ENCODE results near the gene HYDIN. TPM values are rescaled to one million over a fixed set of nuclear protein-coding genes. Genes with fewer than 3 reads are reported as not detected.
"Not testable (repeated sequence)": the region's sequence is repeated elsewhere in the genome, so short reads cannot be mapped to it uniquely, and the experiment has no call there.

The HYDIN gene
- polyA plus RNA-seq, 1 donor = 18.6 TPM

DNA sequence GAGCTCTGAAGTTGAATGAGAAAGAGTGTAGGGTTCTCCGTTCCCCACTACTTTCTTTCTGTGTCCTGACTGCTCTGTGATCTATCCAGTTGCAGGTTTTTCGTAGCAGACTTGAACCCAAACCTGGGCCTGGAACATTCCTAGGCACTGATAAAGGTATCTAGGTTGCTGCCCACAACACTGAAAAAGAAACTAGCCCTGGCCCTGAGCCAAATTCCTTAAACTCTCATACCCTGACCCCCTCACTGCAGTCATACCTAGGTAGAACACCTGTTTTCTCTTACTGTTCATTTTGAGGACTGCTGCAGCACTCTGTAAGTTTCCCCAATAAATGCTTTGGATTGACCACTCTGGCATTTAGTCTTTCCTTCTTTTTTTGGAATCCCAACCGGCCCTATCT is 5.4 kb downstream of the HYDIN start:
- DNase-seq = no peak

DNA sequence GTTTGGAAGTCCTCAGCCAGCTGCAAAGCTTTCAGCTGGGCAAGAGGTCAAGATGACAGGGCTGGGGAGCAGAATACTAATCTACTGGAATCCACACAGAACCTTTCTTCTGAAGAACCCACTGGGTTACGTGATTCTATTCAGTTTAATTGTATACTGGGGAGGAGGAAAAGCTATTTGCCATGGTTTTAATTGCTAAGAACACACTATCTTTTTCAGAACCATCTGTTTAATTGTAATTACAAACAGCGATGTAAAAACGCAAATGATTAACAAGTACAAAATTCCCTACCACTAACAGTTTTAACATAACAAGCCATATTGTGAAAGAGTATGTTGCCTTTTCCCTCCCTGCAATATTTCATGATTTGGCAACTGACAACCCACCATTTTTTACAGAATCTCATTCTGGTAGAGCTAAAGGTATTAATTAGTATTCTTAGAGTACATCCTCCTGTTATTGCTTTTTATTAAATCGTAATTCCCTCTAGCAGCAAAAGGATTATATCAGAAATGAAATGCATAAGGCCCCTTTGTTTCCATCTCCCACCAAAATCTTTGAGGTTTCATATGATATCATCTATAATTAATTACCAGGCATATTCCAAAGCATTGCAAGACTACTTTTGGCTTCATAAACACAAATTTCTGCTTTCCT is 12.1 kb downstream of the HYDIN start:
- no peak for DNase-seq

DNA sequence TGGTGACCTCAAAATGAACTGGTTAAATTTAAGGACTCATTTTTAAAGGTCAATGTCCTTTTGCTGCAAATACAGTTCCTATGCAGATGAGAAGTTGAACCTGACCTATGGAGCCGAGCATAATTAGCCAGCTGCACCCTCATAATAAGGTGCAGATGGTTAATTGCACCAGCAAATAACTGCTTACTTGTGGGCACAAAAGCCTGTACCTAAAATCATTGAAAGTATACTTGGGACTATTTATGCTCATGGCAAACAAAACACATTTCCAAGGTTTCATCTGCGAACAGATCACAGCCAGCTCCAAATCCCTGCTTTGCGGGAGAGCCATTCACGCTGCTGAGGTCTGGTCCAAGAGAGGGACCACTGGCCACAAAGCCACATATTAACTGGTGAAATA is 13.0 kb downstream of the HYDIN start:
- no peak for DNase-seq

DNA sequence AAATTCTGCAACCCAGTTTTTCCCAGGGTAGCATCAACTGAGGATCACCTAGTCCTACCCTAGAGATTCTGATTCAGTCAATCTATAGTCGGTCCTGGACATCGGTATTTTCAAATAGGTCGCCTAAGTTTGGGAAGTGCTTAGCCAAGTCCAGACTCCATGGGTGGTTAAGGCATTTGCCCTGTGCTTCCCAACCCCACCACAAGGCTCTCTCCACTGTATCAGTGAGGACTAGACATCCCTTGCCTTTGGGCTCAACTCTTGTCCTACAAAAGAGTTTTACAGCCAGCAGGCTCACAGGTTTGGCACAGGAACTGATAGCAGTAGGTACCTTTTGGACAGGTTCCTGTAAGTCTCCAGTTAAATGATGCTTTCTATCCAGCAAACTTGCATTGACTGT is 13.8 kb downstream of the HYDIN start:
- DNase-seq = no peak

DNA sequence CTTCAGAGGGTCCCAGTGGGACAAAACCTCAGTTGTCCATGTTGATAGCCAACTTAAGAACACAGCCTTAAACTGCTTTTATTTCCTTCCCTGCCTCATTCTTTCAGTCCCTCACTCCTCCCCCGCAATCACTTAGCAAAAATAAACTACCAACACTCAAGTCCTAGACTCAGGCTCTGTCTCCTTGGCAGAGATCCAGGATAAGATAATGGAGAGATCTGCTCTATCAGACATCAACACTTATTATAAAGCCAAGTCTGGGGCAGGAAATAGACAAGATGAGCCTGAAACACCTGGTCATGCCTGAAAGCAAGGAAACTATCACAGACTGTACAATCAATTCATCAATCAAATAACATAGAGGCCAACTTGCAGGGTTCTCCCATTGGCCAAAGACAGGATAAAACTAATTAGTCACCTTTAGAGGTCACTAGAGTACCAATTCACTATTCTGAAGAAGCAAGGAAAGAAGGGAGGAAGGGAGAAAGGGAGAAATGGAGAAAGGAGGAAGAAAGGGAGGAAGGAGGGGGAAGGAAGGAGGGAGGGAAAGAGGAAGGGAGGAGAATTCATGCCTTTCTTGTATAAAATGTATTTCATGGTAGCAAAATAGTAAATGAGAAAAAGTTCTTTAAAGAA is 15.7 kb downstream of the HYDIN start:
- no peak for DNase-seq

DNA sequence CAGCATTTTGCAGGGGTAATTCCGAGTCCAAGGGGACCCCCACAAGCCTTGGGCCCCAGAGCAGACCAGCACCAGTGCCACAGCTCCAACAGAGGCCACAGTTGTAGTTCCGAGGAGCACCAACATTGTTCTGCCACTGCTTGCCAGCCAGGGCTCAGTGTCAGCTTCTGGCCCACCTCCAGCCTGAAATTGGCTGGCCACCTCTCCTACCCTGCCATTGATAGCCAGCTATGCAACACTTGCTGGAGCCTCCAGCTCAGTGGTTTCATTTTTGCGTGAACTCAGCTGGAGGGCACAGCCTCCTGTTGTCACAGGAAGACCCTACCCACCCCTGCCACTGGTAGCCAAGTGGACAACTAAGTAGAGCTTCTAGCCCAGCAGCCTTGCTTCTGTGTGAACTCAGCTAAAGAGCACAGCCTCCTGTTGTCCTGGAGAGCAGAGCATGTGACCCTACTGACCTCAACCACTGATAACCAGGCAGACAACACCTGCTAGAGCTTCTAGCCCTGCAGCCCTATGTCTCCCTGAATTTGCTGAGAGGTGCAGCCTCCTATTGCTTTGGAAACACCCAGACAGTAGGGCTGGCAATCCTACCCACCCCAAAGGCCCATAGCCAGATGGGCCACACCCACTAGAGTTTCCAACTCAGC is 24.9 kb downstream of the HYDIN start:
- no peak for DNase-seq

DNA sequence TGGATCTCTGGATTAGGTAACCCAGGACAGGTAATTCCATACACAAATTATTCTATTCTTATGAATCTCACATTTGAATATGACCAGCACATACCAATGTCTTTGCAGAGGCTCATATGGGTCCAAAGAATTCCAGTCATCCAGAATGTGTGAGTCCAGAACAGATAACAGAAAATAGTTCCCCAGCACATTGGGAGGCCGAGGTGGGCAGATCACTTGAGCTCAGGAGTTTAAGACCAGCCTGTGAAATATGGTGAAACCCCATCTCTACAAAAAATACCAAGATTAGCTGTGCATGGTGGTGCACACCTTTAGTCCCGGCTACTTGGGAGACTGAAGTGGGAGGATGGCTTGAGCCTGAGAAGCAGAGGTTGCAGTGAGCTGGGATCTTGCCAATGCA is 26.9 kb downstream of the HYDIN start:
- no peak for DNase-seq

DNA sequence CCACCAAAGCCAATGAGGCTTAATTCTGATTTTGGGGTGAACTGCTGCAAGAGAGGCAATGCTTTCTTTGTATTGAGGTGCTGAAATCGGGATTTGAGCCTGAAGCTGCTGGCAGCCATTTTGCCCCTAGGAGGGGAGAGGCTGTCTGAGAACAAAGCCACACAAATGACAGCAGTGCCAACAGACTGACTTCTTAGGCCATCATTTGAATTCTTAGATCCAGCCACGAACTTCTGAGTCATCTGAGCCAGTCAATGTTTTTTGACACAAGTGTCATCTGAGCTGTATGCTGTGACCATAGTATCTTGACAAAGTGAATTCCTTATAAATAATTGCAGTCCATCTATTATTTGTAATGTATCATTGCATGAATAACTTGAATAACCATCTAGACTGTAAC is 29.0 kb downstream of the HYDIN start:
- no peak for DNase-seq

DNA sequence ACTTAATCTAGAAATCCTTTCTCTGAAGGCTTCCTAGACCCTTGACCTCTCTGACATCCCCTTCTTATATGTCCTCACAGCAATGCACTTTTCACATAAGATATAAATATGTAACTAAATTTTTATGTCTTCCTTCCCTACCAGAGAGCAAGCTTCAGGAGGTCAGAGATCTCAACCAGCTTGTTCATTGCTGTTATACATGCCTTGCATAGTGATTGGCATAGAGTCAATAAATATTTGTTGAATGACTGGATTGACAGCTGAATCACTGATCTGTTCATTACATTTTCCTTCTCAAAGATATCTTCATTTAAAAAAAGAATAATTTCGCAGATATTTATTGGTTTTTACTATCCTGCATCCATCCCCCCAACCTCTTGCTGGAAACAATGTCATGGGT is 29.5 kb downstream of the HYDIN start:
- no peak for DNase-seq

DNA sequence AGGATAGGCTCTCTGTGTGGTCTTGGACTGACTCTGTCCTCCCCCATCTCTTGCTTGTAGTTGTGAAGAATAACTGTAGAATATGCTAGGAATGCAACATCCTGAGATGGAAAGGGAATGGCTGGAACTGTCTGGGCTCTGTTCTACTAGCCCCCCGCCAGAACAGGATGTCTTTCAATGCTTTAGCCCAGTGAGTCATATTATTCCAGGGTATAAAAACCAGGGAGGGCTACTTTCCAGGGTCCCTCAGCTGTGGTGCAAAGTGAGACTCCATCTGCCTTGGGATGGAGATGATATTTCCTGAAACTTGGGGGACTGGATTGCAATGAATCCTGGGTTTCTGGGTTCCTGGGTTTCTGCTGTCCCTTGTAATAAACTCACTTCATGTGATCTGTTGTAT is 32.1 kb downstream of the HYDIN start:
- no peak for DNase-seq

DNA sequence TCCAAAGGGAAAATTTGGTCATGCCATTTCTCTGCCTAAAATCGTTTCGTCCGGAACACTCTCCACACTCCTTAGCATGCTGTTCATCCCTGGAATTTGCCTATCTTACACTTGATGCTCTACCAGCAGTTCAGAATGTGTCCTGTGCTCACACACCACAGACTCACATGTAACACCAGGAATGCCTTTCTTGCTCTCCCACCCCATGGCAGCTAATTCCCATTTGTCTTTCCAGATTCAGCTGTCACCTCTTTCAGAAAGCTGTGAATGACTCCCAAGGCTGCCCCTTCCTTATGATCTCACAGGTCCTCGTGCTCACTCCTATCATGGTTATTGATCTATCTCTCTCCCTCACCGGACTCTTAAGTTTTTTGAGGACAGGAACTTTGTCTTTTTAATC is 38.1 kb downstream of the HYDIN start:
- DNase-seq = no peak

DNA sequence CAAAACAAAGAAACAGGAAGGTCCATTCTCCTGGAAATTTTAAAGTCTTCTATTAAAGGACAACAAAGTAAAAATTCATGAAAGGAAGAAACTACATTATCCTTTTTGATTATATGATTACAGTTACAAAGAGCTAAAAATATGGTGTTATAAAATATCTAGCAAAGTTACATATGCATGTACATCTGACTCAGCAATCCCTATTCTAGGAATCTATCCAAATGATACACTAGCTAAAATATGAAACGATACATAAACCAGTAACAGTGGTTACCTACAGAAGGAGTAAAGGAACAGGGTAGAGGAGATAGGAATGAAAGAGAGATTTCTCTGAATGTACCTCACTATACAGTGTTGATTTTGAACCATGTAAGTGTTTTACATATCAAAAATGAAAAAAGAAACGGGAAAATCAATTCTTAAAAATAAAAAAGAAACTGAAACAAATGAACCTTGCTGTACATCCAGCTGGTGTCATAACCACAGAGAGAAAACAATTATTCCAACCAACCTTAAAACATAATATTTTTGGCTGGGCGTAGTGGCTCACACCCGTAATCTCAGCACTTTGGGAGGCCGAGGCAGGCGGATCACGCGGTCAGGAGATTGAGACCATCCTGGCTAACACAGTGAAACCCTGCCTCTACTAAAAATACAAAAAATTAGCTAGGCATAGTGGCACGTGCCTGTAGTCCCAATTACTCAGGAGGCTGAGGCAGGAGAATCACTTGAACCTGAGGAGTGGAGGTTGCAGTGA is 41.4 kb downstream of the HYDIN start:
- no peak for DNase-seq

DNA sequence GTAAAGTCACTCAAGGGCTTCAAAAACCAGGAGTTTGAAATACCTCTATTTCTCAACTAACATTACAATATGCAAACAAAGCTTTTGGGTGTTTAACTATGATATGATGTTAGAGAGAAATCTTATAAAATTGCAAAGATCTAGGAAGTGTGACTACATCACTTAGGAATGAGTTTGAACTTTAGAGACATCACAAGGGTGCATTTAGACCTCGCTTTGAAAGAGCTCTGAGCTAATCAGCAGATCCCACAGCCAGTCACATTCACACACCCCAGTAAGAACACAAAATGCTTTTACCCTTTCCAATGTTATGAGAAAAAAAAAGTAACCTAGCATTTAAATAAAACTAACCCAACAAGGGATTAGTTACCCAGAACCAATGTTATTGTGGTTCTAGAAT is 45.2 kb downstream of the HYDIN start:
- DNase-seq = no peak

DNA sequence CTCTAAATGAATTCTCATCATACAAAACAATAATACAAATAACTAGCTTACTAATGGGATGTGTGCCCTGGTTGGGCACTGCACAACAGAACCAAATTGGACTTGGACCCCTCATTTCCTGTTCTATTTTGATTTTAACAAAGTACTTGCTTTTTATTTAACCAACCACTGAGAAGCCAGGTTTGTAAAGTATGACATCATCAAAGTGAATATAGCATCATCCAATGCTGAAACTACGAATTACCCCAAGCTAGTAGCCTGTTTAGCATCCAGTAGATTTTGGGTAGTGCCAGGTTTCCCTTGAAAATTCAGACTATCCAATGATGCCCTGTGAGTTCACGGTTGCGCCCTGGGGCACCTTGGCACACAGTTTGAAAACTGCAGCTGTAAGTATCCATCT is 51.0 kb downstream of the HYDIN start:
- no peak for DNase-seq

DNA sequence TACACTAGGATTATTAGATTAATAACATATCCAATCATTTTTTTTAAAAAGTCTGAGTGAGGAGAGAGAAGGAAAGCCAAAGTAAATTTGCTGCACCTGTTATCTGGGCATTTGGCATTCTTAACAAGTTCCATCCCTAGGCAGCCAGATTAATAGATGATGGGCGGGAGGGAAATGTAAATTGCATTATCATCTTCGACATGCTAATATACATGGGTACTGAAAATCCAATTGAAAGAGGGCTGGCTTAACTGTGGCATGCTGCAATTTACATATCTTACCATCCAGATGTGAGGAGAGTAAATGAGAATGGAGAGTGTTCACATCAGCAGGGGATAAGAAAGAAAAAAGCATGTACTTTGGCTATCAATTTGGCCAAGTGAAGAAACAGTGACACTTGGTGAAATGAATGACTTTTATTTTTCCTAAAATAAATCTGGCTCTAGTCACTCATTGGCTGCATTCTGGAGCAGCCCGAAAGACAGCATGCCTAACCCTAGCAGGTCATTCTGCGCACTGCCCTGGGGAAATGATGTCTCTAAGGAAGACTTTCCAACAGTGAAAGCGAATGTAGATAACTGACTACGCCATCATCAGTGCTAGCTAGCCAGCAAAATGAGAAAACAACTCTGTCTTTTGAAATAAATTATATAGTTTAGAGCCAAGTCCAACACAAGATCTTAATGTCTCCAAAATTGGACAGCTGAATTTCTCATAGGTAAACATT is 57.9 kb downstream of the HYDIN start:
- no peak for DNase-seq

DNA sequence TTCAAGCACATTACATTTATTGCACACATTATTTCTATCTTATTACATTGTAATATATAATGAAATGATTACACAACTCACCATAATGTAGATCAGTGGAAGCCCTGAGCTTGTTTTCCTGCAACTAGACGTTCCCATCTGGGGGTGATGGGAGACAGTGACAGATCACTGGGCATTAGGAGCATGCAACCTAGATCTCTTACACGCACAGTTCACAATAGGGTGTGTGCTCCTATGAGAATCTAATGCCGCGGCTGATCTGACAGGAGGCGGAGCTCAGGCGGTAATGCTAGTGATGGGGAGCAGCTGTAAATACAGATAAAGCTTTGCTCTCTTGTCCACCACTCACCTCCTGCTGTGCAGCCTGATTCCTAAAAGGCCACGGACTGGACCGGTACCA is 69.5 kb downstream of the HYDIN start:
- not testable (repeated sequence) for DNase-seq

DNA sequence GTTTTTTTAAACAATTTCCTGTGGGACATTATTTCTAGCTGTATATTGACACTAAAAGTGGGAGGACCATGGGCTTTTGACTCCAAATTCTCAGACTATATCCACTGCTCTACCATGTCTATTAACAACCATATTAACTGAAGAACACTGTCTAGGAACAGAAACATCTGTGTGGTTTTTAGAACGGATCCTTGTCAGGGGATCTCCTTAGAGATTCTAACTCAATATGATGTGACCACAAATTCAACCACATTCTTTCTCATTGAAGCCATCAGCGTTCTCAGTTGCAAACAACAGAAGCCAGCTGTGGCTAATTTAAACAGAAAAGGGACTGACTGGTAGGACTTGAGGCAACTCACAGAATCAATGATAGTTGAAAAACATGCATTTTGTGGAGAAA is 73.2 kb downstream of the HYDIN start:
- DNase-seq = not testable (repeated sequence)

DNA sequence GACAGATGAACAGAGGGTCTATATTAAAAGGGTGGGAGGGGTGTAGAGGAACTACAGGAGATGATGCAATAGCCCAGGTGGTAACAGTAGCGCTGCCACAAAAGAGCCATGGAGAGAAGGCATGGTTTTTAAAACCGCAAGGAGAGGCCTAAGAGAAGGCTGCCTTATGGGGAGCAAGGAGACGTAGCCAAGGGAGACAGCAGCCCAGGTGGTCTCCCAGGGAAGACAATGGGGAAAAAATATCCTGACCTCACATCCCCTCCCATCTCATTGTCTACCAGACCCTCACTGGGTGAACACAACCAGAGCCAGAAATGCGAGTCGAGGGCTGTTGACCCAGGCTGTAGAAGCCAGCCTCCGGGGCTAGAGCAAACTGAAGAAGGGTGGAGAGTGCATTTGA is 77.2 kb downstream of the HYDIN start:
- DNase-seq = not testable (repeated sequence)

DNA sequence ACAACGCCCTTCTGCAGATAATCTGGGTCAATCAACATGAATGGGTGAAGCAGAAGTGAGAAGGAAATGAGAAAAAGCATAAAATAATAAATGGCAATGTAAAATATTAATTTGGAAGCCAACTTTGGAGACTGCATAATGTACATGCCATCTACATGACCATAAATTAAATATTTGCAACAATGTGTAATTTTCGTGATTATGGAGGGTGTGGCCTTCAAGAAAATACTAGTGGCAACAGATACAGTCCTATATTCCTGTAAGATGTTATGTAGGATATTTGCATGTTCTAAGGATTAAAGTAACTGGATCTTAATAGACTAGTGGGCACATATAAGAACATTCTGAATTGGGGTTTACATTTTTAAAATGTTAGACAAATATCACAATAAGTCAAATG is 78.9 kb downstream of the HYDIN start:
- not testable (repeated sequence) for DNase-seq

DNA sequence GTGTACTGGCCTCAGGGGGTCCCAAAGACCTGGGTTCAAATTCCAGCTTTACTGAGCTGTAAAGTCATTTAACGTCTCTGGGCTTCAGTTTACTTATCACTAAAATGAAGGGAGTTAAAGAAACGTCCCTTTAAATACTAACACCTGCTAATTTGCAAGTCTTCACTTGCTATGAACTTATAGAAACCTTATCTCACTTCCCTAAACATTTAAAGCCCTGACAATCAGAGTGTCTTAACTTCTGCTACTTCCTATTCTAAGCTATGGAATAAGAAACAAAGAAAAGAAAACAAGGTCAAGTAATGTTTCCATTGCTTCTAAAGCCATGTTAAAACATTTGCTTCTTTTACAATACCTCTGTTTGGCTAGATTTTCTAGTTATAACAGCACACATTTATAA is 87.3 kb downstream of the HYDIN start:
- not testable (repeated sequence) for DNase-seq

DNA sequence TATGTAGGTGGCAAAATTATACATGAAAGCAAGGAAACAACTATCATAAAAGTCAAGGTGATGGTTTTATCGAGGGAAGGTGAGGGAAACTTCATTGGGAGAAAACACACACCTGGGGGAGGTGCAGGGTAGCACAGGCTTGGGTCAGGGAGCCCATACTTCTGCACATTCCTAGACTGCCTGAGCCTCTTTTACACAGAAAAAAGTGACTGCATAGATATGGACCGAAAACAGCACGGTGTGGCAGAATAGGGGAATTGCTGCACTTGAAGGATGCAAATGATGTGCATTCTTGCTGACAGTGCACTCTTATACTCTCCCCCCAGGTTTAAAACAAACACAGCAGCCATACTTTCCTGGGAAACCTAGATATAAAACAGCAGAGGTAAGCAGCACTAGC is 120.0 kb downstream of the HYDIN start:
- DNase-seq = not testable (repeated sequence)

DNA sequence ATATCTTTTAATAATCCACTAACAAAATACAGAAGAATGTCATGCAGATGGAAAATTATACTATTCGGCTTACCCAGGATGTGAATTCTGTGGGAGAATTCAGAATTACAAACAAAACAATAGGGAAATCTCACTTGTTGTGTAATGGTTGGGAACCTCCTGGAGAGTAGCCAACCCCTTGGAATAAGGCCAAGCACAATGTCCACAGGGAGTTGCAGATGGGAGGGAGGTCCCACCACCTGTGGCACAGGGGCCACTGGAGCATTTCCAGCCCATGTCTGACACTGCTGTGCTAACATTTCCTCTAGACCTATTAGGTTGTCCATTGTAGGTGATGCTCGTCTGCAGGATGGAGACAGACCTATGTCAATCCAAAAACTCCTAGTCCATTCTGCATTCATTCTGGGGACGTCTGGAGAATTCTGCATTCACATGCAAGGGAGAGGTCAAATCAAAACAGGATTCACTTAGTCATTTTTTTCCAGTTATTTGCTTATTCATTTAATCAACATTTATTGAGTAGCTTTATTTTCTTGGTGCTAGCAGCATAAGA is 120.8 kb downstream of the HYDIN start:
- DNase-seq = not testable (repeated sequence)
